Kidney capillary endothelial cell (primary cell): ENCODE data around the gene CACNA2D3.

Experiments used
- DNase-seq: peaks from one replicate; pipeline ENCODE4 v3.0.0-alpha.2; 2018; ENCODE audit warnings: low spot score

CACNA2D3 gene

DNA sequence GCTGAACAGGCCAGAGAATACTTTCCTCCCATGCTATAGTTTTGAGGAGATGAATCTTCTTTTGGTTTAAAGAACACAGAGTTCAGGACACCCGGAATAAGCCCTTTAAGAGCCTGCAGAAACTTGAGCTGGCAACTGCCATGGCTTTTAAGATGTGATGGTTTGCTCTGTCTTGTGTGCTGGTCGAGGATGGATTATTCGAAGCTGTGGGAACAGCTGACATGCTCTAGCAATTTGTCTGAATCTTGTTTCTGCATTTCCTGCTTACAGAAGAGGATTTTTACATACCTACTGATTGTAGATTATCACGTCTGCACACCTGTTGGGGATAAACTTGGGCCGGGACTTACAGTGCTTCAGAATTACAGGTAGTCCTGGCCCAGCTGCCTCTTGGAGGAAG, 408.6 kb downstream of the CACNA2D3 start:
- DNase-seq = no peak

DNA sequence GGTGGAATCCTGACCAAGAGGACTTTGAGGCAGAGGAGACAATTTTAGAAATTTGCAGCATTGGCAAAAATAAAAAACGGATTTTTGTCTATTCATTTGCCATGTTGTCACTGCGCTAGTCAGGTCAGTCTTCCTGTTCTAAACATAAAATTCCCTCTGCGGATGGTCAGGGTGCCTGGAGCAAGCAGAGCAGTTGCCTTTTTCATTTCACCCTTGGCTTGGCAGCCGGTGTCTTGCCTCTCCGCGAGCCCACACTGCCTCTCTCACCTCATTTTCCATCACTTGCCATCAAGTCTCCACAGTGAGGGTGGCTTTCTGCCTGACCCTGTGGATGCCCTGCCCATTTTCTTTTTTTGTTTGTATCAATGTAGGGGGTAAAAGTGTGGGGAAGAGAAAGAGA, 409.4 kb downstream of the CACNA2D3 start:
- no peak for DNase-seq

DNA sequence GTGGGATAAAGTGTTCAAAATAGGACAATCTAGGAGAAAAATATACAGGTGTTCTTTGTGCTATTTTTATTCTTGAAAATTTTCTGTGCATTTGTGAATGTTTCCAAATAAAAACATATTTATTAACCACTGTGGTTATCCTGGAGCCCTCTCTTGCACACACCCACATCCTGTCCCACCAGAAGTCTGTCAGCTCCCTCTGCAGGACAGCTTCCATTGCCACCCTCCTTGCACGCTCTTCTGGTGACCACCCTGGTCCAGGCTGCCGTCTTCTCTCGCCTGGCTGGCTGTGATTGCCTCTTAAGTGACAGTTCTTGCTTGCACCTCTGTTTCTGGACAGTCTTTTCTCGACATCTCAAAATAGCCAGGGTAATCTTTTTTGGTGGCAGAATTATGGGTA, 411.5 kb downstream of the CACNA2D3 start:
- DNase-seq = no peak

DNA sequence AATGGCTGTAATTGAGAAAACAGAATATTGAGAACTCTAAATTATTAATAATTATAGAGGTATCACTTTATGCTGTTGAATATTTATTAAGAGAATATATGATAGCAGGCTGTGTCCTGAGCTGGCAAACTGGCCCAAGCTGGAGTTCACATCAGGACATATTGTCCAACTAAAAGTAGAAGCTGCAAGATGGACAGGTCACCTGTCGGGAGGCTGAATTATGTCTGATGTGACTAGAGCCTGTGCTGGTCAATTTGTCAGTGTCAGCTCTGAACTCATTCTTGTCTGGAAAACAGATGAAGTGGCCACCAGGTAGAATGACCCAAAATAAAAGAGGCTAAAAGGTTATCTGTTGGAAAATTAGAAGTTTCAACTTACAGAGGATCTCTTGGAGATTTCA, 413.3 kb downstream of the CACNA2D3 start:
- no peak for DNase-seq

DNA sequence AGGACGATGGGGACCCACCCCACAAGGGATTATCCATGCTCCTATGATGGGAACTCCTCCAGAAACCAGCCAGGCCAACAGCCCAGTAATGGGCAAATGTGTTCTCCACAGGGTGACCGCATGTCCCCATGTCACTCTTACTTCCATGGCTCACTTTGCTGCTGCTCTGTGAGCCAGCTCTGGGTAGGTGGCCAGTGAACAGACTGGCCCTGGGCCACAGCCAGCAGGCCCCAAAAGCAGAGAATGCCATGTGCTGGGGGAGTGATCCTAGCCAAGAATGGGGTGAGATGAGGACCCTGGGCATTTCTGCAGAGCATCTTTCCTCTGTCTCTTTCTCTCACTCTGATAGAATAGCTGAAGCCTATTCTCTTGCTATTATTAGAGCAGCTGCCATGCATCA, 414.1 kb downstream of the CACNA2D3 start:
- no peak for DNase-seq

DNA sequence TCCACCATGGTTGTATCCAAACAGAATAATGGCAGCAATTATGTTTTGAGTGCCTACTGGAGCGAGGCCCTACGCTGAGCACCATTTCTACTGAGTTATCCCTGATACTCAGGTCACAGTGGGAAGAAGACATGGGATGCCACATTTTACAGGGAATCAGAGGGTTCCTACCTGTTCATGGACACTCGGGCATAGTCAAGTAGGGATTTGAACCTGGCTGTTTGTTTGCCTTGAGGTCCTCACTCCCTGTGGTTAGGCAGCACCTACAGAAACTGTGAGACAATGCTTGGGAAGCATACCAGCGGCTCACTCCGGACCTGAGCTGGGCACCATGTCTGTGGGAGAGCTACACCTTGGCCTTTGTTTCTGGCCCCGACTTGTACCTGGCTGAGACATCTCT, 415.2 kb downstream of the CACNA2D3 start:
- DNase-seq = no peak

DNA sequence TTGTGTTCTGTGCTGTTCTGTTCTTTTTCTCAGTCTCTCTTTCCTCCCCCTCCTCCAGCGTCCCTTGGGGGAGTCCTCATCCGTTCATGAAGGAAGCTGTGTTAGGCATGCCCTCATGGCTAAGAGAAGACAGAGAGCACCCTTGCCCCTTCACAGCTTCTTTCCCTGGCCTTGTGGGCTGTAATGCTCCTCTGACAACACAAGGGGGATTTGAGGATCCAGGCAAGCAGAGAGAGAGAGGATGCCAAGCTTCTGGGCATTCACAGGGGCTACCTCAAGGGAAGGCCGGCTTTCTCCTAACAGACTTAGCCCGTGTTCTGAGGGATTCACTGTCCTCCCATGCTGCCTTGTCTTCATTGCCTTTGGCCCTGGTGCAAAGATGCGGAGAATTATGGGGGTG, 416.0 kb downstream of the CACNA2D3 start:
- DNase-seq = no peak

DNA sequence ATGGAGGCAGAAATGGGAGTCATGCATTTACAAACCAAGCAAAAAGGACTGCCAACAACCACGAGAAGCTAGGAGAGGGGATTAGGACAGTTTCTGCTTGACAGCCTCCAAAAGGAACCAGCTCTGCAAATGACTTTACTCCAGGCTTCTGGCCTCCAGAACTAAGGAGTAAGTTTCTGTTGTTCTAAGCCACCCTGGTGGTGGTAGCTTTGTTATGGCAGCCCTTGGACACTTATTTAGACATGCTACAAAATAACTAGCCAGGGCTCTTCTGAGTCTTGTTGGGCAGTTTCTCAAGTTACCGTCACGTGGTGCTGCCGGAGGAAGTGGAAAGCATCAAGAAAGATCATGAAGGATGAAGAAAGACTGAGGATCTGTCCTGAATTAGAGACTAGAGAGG, 419.0 kb downstream of the CACNA2D3 start:
- DNase-seq = no peak

DNA sequence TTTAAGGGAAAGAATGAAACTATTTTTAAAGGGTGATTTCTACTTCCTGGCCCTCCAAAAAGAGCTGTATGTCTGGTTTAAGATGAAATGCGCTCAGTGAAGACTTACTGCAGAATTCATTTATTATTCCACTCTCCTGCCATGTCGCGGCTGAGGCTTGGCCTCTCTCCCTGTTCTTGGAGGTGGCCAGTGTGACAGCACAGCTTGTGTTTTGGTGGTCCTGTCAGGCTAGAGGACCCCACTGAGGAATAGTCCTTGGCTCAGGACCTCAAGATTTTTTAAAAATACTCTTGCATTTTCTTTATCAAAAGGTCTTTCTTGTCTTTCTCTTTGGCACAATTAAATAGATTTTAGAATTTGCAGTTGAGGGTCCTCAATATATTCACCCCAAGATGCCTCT, 421.1 kb downstream of the CACNA2D3 start:
- no peak for DNase-seq

DNA sequence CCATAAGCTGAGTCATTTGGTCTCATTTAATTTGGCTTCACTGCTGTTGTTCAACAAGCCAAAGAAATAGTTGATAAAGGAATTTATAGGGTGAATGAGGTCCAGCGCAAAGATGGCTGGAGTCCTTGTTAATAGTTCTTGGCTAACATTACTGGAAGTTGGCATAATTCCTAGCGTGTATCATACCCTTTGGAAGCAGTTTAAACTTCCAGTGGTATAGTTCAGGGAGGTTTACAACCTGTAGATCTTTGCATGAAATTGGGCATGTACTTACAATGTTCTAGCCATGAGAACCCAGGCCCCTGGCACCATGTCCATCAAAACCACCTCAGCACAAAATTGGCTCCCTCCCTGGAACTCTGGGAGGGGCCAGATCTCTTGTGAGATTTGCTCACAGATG, 424.7 kb downstream of the CACNA2D3 start:
- DNase-seq = no peak

DNA sequence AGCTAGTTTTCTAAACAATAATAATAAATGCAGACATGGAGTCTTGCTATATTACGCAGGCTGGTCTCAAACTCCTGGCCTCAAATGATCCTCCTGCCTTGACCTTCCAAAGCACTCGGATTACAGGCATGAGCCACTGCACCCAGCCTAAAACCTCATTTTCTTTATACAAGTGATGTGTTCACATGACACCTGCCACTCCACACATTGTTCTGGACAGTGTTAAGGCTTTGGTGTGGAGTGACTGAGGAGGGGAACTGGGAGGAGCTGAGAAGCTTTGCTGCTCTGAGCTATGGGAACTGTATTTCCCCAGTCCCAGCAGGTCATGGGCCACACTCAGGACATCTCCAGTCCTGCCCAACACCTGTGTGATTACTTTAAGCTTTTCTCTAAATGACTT, 425.5 kb downstream of the CACNA2D3 start:
- no peak for DNase-seq

DNA sequence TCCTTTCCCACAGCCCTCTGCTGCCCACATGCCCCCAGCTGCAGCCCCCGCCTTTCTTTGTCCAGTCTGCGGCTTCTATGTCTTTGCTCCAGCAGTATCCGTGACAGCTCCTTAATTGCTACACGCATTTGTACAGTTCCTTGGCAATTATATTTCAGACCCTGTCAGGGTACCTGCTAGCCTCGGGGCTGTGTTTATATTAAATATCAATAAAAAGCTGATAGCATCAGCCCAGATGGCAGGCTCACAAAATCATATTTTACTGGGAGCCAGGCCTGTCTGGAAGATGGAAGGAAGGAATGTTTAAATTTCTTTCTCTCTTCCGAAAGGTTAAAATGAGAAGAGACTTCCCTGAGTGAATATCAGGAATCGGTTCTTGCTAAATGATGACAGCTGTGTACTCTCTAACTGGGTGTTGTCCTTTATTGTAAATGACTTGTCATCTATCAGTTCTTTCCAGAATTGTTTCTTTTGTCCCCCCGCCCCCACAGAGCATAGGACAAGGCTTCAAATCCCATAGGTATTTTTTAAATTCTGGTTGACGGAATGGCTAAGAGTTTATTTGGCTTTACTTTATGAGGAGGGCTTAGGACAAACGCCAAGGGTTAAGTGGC, 427.4 kb downstream of the CACNA2D3 start:
- no peak for DNase-seq

DNA sequence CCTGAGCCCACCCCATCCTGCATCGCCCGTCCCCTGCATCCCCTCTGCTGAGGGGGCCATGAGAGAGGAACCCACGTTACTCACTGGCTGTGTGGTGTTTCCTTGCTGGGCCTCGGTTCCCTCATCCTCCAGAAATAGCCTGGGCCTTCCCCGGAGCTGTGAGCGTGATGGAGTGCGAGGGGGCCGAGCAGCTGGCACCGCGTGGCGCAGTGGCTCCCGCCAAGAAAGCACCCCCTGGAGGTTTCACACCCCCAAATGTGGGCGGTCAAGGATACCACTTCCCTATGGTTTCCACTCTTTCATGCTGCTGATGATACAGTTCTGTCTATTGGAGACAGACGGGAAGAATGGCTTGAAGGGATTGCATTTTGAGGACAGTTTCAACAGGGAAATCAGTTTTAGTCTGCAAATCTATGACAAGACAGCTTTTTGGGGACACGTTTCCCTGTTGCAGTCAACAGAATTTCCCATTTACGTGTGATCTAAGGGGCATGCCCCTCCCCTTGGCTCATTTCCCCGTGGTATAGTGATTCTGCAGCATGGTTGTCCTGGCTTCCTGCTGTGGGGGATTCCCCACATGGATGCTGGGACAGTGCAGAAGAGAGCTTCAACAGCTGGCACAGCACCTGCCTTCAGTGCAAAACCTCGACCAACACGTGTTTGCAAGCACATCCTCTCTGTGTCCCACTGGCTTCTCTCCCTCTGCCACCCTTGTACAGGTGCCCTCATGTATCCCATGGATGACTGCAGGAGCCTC, 428.0 kb downstream of the CACNA2D3 start:
- DNase-seq = no peak

DNA sequence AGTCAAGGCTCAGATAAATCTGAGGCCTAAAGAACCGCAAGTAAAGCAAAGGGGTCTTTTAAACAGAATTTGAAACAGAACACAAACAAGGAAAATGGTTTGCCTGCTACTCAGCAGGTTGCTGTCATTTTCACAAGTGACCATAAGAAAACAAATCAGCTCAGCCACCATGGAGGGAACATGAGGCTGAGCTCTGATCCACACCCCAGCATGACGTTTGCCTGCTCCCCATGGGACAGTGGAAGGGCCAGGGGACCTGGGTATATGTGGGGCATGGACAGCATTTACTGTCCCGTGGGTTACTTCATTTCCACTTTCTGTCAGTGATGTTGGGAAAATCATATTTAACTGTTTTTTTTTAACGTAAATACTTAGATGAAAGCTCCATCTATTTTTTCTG, 434.3 kb downstream of the CACNA2D3 start:
- DNase-seq = no peak

DNA sequence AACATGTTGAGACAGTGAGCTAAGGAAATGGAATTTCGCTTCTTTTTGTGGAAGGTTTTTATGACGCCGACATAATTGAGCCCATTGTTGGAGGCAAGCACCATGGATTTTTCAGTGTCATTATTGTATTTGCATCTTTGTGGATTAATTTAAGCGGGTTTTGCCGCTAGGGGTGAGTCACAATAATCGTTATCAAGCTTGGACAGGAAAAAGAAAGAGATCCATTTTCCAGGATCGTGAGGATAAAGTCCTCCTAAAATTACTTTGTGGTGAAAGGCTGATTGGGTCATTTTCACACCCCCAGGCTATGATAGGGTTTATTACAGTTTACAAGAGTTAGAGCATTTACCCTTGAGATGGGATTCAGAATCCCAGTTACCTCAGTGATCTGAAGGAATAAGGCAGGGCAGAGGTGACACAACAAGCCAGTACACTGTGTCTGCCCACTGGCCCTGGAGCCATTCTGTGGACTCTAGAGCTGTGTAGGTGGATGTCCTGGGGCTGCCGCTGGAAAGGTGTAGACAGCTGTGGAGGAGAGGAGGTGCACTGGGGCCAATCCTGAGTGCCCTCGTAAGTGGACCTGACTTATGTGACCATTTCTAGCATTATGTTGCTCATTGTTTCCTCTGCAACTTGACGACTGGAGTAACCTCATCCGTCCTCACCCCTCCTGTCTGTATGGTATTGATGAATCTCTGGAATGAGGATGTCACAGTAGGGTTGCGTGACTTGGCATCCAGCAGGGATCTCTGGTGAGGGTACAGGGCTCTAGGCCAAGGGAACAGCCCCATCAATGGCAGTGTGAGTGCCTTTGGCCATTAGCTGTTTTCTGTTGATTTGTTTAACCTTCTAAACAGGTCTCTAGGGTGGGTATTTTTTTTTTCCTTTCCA, 435.4 kb downstream of the CACNA2D3 start:
- no peak for DNase-seq

DNA sequence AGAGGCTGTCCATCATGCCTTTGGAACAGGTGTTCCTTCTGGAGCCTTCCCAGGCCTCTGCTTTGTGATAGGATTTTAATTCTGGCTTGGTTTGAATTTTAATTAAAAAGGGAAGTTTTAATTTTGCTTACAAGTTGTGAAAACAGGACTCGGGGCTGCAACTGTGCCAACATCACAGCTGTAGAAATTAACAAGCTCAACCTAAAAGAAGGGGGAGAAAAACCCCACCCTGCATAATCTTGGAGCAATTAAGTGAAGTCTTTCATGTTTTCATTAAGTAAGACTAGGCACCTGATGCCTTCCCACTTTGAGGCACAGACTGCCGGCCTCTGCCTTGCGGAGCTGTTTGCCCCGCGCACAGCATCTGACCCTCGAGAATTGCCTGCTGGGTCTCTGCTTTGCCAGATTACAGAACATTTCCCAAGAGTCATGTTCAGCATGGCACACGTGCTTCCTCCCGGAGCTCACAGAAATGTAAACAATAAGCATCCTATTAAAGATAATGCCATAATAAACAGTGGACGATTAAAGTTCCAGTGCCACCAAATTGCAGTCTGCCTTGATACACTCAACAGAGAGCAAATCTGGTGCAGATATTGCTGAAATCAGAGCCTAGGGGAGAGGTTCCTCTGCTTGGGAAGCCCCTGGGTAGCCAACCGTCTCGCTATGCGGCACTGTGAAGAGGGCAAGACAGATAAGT, 441.3 kb downstream of the CACNA2D3 start:
- no peak for DNase-seq

DNA sequence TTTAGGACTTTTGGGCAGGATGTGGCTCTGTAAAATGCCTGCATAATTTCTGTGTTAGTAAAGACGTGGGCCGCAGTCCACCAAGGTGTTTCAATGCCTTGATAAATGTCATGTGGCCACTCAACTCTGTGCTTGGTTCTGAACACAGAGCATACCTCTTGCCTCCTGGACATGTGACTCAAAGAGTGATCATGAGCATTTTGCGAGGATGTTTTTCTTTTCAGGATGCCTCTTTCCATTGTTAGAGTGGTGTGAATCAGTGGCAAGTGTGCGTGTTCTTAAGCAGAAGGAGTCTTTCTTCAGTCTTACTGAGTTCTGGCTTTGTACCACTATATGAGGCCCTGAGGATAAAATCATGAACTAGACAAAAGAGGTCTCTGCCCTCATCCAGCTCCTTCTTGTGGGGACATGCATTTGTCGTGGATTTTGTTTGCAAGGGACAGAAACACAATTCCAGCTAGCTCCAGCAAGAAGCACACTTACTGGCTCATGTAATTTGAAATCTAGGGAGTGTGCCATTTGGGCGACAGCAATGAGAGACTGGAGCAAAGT, 442.1 kb downstream of the CACNA2D3 start:
- DNase-seq = no peak

DNA sequence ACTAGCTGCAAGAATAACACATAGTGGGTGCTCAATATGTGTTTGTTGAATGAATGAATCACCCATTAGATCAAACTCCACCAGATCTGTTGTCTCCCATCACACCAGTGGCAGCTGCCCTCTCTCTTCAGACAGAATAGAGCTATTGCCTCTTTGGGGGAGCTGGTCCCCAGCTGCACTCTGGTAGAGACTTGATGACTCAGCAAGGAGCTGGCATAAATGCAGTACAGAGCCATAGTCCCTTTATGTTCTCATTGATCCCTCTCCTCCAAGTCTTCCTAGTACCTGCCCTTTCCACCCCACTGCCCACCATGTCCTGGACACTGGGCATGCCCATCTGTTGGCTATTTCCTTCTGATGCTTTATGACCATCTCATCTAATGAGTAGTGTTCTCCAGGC, 443.6 kb downstream of the CACNA2D3 start:
- no peak for DNase-seq

DNA sequence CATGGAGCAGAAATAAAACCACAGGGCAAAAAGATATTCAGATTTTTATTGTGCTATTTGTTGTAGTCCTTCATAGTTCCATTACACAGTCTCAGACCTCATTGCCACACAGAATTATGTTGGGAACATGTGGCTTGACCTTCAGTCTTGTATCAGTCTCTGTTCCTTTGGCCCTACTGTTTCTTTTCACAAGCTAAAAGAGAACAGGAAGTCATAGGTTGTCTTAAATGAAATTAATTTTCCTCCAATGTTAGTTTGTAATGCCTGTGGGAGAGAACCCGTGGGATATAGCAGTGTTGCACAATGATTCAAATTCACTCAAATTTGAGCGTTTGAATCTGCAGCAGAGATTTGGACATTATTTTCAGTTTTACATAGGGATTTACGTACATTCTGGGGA, 445.6 kb downstream of the CACNA2D3 start:
- no peak for DNase-seq

DNA sequence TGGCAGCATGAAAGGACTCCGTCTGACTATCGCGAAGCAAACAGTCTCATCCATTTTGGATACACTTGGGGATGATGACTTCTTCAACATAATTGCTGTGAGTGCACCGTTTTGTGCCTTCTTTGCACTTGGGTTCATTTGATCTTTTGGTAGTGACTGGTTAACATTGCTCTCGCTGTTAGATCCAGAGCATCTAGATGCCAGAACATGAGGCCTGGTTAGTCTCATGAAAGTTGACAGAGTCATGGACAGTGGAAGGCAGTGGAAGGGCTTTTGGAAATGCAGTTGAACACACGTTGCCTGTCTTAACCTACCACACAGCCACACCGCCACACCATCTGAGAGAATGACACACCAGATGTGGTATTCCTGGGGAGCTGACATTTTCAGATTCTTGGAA, 447.7 kb downstream of the CACNA2D3 start:
- DNase-seq = no peak

DNA sequence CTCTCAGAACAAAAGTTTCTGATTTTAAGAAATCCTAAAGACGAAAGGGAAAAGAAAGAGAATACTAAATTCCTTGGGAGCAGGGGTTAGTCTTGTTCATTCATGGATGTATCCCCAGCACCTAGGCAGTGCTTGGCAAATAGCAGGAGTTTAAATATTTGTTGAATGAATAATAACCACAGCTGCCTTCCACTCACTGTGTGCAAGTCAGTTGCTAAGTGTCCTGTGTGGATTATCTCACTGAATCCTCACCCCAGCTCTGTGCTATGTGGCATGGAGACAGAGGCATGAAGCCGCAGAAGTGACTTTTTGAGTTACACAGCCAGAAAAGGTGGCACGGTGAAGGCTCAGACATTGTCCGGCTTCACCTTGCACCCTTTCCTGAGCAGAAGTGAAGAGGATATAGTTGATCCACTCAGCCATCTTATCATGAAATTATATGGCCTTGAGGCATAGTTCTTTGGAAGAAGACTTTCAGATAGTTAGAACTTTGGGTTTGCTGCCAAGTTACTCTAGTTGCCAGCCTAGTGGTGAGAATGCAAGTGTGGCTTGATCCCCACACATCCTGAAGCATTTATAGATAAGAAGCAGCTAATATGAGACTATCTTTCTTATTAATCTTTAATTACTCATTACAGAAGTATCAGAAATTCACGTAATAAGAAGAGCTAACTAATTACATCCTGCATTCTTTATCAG, 450.0 kb downstream of the CACNA2D3 start:
- no peak for DNase-seq

DNA sequence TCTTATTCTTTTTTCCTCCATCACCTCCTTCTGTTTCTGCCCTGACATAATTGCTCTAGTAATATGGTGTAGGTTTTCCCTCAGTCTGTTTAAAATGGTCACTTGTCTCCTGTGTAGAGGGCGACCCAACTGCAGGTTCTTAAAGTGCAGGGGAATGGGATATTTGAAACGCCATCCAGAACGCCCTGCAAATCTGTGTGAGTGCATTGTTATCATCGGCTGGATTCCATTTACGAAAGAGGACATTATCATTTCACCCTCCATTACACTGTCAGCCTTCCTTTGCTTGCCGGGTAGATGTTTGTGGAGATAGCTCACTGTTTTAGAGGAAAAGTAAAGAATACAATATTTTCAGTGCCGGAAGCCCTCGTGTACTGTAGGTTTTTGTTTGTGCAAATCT, 451.5 kb downstream of the CACNA2D3 start:
- no peak for DNase-seq
